AG08395 (cell line): ENCODE data around the gene PITPNC1.
"Not testable (repeated sequence)": the region's sequence is repeated elsewhere in the genome, so short reads cannot be mapped to it uniquely, and the experiment has no call there.

Experiments used
- DNase-seq: peaks from one replicate; pipeline ENCODE4 v3.0.0; 2012; ENCODE audit warnings: mixed read lengths, low spot score

PITPNC1 gene

DNA sequence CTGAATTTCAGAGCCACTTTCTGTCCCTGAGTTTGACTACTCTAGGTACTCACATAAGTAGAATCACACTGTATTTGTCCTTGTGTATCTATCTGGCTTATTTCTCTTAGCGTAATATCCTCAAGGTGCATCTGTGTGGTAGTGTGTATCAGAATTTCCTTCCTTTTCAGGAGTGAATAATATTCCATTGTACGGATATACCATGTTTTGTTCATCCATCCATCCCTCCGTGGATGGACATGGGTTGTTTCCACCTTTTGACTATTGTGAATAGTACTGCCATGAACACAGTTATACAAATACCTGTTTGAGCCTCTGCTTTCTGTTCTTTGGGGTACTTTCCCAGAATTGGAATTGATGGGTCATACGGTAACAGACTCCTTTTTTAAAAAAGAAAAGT, 111.7 kb downstream of the PITPNC1 start:
- no peak for DNase-seq

DNA sequence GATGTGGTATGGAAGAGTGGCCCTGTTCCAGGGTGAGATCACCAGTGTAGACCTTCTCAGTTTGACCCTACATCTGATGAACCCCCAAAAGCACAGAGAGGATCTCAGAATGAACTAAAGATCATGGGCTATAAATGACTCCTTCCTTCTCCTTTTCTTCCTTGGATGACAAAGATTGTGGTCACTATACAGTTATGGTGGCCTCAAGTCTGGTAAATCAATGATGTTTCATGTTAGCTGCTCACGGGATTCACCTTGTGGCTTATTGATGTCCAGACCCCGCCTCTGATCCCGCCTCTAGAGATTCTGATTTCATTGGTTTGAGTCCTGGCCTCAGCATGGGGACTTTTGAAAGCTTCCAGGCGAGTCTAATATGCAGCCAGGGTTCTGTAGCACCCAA, 112.2 kb downstream of the PITPNC1 start:
- no peak for DNase-seq

DNA sequence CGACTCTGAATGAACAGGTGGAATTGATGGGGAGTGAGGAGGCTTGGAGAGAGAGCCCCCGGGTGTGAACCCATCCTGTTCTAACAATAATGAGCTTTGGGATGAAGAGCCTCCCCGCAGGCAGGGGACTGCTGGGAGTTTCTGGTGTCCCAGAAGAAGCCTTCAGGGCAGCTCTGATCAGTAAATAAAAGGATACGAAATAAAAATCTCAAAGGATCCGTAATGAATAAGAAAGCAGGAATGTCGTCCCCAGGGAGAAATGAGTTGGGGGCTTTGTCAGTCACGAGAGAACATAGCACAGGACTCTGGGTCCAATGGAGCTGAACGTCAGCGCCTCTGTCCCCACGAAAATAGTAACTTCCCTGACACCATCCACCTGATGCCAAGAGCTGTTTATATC, 113.4 kb downstream of the PITPNC1 start:
- peak; percentile 4 for DNase-seq

DNA sequence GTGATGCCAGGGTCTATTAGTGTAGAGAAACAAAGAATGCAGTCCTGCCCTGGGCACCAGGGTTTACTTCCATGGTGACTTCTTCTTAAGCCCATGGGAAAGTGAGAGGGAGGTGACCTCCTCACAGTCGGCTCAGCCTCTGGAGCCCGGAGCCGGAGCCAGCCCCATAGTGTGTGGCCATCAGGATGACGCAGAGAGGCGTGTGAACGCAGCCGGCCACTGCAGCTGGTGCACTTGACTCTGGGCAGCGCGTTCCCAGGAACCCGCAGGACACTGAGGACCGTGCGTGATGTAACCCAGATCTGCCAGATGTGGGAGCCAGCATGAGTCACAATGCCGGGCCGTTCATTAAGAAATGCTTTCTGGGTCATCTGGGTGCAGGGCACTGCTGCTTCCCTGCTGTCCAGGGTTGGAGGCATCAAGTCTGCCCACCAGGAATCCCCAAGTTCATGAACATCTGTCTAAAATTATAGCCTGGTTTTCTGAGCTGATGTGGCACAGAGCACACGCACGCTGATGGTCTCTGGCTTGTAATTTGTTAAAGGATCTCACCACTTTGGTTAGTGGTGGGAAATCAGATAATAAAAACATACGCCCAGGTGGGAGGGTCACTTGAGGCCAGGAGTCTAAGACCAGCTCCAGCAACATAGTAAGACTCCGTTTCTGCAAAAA, 114.1 kb downstream of the PITPNC1 start:
- peak; percentile 94 for DNase-seq

DNA sequence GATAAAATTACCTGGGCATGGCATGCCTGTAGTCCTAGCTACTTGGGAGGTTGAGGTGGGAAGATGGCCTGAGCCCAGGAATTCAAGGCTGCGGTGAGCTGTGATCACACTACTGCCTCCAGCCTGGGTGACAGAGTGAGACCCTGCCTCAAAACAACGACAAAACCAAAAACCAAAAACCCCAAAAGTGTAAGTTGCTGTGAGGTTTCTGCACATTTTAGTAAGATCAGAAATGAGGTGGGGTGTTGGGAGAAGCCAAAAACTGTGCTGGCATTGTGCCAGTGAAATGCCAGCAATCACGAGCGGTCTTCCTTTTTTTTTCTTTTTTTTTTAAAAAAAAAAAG, 114.6 kb downstream of the PITPNC1 start:
- no peak for DNase-seq

DNA sequence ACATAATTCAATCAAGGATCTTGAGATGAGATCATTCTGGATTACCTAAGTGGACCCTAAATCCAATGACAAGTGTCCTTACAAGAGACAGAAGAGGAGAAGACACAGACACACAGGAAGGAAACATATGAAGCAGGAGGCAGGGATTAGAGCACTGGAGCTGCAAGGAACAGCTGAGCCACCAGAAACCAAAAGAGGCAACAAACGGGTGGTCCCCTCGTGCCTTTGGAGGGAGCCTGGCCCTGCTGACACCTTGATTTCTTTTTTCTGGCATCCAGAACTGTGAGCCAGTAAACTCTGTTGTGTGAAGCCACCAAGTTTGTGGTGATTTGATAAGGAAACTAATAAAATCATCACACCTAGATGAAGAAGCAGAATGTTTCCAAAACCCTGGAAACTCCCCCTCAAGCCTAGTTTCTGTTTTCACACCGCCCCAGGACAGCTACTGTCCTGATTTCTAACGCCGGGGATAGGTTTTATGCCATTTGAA, 115.2 kb downstream of the PITPNC1 start:
- no peak for DNase-seq

DNA sequence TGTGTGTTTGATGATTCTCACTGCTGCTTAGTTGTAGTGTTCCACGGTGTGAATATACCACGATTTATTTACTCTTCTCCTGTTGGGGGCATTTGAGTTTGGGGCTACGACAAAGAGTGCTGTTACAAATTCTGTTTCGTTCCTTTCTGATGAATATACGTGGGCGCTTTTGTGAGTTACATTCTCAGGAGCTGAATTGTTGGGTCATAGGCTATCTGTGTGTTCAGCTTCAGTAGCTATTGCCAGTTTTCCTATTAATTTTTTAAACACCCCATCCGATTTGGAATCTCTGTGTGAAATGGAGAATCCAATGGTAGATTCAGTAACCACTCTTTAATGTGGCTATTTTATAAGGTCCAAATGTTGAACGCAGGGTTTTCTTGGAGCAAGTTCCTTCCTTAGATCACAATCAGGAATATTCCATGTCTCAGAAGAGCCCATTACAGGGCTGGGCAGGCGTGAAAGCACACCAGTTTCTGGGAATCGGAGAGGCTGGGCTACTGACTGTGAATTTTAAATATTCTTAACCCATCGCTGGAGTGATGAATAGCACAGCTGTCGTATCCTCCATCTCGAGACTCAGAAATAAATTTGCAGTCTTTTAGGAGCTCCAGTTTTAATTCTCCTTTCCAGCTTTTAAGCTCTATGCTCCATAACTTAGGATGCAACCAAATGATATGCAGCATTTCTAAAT, 115.9 kb downstream of the PITPNC1 start:
- no peak for DNase-seq

DNA sequence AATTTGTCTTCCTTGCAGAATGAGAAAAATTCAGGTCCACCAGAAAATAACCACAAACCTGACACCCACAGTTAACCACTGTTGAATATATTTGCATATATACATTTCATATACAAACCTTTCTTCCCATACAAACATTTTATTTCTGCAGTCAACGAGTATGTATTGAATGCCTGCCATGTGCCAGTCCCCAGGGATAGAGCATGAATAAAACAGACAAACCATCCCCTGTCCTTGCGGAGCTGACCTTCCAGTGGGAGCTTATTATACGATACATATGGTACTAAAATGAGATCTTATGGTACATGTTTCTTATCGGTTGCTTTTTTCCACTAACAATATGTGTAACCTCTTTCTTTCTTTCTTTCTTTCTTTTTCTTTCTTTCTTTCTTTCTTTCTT, 116.7 kb downstream of the PITPNC1 start:
- DNase-seq: no peak

DNA sequence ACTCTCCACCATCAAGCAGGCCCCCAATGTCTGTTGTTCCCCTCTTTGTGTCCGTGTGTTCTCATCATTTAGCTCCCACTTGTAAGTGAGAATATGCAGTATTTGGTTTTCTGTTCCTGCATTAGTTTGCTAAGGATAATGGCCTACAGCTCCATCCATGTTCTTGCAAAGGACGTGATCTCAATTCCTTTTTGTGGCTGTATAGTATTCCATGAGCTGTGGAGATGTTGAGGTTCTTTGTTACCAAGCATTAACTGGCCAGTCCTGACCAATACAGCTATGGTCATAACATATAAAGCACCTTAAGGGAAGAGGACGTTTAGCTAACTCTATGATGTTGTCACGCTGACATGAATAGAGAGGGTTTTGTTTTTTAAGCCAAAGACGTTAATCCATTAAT, 118.5 kb downstream of the PITPNC1 start:
- DNase-seq: not testable (repeated sequence)

DNA sequence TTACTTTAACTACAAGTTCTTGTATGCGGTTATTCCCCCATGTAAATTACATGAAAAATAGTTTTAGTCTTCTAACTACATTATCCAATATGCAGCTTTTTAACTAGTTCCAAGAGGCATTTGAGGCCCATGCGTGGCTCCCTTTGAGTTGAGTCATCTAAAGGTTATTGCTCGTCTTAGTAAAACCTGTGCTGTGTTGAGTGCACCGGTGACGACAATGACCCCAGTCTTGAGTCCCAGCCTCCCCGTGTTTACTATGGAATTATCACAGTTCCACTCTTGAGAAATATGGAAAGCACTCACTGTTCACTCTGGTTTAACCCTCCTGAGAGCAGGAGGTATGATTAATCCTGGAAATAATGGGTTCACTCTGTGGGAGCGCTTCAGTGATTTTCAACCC, 119.2 kb downstream of the PITPNC1 start:
- DNase-seq: no peak

DNA sequence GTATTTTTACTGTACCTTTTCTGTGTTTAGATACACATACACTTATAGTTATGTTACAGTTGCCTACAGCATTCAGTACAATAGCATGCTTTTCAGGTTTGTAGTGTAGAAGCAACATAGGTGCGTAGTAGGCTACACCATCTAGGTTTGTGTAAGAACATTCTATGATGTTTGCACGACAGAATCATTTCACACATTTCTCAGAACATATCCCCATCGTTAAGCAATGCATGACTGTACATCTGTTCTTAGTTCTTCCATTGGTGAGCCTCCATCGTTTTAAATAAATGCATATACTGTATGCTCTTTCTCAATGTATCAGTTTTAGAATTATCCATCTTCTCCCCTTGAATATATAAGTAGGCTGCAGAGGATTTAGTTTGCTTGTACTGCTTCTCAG, 122.6 kb downstream of the PITPNC1 start:
- DNase-seq: no peak

DNA sequence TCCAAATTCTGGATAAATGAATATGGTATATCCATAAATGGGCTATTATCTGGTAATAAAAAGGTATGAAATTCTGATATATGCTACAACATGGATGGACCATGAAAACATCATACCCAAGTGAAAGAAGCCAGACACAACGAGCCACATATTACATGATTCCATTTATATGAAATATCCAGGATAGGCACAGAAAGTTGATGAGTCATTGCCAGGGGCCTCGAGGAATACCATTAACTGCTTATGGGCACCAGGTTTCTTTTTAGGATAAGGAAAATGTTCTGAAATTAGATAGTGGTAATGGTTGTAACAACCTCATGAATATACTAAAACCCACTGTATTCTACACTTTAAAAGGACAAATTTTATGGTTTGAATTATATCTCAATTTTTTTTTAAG, 123.2 kb downstream of the PITPNC1 start:
- no peak for DNase-seq

DNA sequence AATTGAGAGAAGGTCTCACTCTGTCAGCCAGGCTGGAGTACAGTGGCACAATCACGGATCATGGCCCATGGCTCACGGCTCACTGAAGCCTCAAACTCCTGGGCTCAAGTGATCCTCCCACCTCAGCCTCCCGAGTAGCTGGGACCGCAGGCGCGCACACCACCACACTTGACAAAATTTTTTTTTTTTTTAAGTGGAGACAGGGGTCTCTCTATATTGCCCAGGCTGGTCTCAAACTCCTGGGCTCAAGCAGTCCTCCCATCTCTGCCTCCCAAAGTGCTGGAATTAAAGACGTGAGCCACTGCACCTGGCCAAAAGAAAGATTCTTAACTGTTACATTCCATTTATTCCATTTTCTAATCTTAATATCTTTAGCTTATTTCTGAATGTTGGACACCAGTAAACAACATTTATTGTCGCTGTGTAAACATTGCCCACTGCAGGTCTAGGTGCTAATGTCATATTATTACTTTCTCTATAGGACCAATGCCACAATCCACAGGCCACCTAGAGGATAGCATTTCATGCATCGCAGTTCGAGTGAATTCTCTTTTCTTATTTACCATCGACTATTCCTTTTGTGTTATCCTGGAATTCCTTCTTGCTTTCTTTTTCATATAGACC, 123.7 kb downstream of the PITPNC1 start:
- no peak for DNase-seq

DNA sequence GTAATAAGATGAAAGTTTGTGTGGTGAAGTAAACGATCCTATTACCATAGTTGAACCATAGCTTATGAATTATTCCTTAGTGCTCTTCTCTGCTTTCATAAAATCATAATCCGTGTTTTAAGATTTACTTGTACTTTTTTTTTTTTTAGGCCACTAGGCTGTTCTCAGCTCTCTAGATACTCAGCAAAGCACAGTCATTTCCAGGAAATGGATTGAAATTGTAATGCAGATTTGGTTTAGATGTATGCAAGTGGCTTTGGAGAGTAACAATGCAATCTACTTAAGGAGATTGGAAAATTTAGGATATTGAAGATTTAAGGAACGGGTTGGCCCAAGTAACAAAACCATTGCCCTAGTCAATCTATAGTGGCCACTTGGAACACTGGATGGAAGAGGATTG, 125.1 kb downstream of the PITPNC1 start:
- DNase-seq: no peak

DNA sequence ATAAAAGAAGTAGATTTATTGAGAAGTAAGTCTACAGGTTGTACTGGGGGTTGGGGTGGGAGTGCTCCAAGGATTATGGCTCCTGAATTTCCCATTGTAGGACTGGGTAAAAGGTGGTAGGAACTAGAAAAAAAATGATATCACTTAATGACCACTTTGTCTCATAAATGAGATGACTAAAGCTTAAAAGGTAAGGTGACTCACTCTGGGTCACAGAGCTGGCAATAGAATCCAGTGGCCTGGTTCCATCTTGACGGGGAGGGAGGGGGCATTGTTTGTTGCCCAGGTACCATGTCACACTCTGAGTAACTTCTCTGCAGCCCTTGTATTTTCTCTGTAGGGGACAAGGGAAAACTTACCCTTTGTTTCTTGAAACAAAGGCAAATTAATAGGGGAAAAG, 126.1 kb downstream of the PITPNC1 start:
- peak; percentile 8 for DNase-seq

DNA sequence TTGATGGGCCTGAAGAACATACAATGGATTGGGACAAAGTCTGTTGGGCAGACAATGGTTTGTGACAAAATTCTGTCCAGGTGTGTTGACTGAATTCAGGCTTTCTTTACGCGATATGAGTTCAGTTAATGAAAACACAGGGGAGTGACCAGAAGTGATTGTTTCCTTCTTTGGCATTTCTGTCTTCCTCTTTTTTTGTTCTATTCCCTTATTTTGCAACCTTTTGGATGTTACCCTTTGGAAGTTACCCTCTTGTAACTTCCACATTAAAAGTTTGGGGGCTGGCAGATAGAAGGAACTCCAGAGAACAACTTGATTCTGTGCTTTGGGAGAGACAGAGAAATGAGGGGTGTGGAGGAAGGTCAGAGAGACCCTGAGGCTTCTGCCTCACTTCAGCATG, 126.7 kb downstream of the PITPNC1 start:
- DNase-seq: no peak

DNA sequence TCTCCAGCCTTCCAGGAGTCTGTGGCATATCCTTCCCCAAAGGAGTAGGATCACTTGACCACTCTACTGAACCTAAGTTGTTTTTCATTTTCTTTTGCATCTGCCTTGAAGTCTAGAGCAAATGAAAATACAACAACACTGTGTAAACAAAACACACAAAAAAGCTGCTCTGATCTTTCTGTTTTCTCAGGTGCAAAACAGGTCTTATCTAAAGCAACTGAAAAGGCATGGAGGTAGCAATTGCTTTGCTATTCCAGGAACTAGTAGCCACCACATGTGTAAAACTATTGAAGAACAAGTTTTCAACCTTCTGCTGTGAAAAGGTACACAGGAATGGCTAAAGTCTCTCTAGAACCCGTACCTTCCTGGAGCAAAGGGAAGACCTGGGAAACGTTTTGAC, 127.1 kb downstream of the PITPNC1 start:
- no peak for DNase-seq

DNA sequence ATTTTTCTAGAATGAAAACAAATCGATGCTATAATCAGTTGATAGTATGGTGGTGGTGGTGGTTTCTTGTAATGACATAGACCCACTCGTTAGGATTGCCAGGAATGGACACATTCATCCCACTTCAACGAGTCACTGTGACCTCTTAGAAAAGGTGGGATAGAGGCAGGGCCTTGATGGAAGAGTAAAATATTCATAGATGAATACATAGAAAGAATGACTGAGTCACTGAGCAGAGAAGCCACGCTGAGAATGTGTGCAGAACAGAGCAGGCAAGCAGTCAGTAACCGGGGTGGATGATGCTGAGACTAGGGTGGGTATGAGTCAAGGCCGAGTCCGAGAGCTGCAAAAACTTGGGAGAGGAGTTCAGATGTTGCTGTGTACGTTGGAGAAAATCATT, 129.9 kb downstream of the PITPNC1 start:
- peak; percentile 59 for DNase-seq

DNA sequence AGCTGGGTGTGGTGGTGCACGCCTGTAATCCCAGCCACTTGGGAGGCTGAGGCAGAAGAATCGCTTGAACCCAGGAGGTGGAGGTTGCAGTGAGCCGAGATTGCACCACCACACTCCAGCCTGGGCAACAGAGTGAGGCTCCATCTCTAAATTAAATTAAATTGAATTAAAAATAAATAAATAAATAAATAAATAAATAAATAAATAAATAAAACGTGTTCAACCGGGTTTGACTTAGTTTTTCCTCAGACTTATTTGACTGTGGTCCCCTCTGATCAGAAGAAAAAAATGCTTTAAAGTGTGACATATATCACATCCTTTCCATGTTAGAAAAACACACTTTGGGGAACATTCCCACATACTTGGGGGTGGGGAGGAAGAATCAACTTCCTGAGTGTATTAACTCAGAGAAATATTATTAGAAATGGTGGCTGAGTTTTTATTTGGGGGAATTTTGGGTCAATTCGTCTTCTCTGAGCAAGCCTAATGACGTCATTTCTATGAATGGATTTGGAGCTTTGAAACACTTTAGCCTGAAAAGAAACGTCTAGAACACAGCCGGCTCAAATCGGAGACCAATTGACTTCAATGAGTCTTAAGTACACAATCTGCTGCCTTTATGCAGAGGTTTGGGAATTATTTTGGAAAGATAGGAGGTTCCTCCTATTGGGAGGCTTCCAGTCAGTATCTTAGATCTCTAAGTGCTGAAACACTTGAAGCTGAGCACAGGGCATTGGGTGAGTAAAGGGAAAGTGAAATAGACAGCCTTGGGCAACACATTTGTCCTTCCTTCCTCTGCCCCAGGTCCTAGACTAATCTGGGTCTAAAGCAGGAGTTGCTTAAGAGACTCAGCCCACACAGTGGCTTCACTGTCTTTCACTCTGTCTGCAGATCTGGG, 132.6 kb downstream of the PITPNC1 start:
- DNase-seq: peak; percentile 6

DNA sequence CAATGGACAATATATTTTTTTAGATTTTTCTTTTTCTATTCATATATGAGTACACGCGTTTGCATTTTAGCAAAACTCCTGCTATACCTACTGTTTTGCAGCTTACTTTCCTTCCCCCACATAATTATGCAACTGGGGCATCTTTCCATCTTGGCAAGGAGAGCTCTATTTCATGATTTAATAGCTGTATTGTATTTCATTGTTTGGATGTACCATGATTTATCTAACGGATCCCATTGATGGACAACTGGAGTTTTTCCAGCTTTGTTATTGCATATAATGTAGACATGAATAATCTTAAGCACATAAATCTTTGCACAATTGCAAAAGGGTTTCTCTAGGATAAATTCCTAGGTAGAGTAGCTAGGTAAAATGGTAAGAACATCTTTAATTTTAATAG, 133.9 kb downstream of the PITPNC1 start:
- no peak for DNase-seq

DNA sequence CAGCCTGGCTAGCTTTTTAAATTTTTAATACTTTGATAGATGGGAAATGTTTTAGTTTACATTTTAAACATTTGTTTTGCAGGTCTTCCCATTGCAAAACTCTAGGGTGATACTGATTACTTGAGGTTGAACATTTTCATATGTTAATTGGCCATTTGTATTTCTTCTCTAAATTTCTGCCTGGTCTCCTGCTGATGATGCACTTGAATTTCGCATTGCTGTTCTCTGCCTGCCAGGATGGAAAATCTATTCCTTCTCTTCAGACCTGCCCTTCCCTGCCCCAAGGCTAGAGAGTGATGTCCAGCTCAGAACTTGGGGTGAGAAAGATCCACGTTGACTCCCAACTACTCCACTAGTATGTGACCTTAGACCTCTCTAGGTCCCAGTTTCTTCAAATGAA, 134.7 kb downstream of the PITPNC1 start:
- no peak for DNase-seq

DNA sequence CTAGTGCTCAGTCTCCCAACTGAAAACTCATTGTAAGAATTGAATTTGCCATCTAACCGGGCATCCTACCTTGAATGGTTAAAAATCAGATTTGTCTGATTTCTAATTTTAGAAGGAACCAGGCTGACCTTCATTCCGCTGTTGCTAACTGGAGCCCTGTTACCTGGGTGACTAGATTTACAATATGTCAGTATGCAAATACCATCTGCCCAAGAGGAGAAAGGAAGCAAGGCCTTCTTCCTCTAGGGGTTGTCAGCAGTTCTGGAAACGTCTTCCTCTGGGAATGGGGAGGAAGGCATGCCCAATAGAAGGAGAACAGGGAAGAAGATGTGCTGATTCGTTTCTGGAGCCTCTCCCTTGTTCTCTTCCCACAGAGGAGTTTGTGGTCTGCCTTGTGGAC, 137.9 kb downstream of the PITPNC1 start:
- no peak for DNase-seq
